Psoas muscle (tissue), 8 donors: ENCODE results near the gene CDH19. TPM values are rescaled to one million over a fixed set of nuclear protein-coding genes. Genes with fewer than 3 reads are reported as not detected.

ENCODE experiments used
- ATAC-seq, 4 donors: fragments of 200-7000 bp; cut with Tn5 transposase; one replicate each; pipeline ENCODE4 v1.9.1; 2020; ENCODE audit warnings: moderate library complexity in 3 of 4, mild to moderate bottlenecking in 2 of 4
- DNase-seq, 2 donors: peaks; one replicate each; pipeline ENCODE4 v3.0.0-alpha.2; 2020
- H3K27ac ChIP-seq: fragments of 200-600 bp; one replicate; pipeline ENCODE4 v1.8.0; 2022
- H3K27me3 ChIP-seq, 3 donors: fragments of 200-600 bp in 1 of 3; one replicate each; pipeline versions ENCODE4 v1.6.1 to v1.8.0; 2013 to 2022; ENCODE audit warnings: low read length in 2 of 3, mild to moderate bottlenecking in 2 of 3, moderate library complexity in 1 of 3; ENCODE audit not compliant: insufficient read depth in 3 of 3
- H3K36me3 ChIP-seq, 2 donors: fragments of 200-600 bp in 1 of 2; one replicate each; pipeline versions ENCODE4 v1.6.1 to v1.8.0; 2013 to 2022; ENCODE audit warnings: low read depth in 1 of 2, mild to moderate bottlenecking in 1 of 2, moderate library complexity in 1 of 2; ENCODE audit not compliant: insufficient read depth in 1 of 2
- H3K4me1 ChIP-seq: fragments of 200-600 bp; one replicate; pipeline ENCODE4 v1.8.0; 2022
- H3K4me3 ChIP-seq: fragments of 200-600 bp; one replicate; pipeline ENCODE4 v1.8.0; 2022; ENCODE audit warnings: mild to moderate bottlenecking
- H3K9me3 ChIP-seq: fragments of 200-600 bp; one replicate; pipeline ENCODE4 v1.8.0; 2022
- WGBS, 3 donors: extraction: QIAGEN DNeasy Blood & Tissue Kit; methylation state at CpG; one replicate each; pipeline versions ENCODE4 v1.1.6 to v1.1.7; 2013; 5-methylcytosine and 5-hydroxymethylcytosine counted together
- intact Hi-C, 2 donors: fragments of 100-400 bp; cut with DNase I; formaldehyde crosslinking; loops; one replicate each; pipeline versions ENCODE4 v1.11.0 to v1.14.2; 2022
- polyA plus RNA-seq, 3 donors: library from polyadenylated mRNA; stranded (reverse); fragments of 200-250 nt; gene quantifications; one replicate each; pipeline ENCODE4 v1.2.3, GENCODE V29; 2013
- total RNA-seq, 4 donors: library from RNA; stranded (reverse); fragmentation: NEBNext Ultra II Directional in 2 of 4; extraction: Animal tissue kit (Norgen Biotek cat#: 25700) in 2 of 4; gene quantifications; one replicate each; pipeline versions ENCODE4 v1.2.1 to v1.2.4, GENCODE V29; 2021 to 2023
- TF ChIP-seq, protein P1 (sequence below): fragments of 200-600 bp; IDR thresholded peaks from one replicate; pipeline ENCODE4 v1.8.0; 2022; ENCODE audit warnings: antibody characterized with exemption
- donor health status: healthy with polysubstance abuse.
- donor health status: DM: no; HTN: no; CAD: no; lungs with moderate emphysema.
- donor health status: Bipolar disorder and iron deficiency.
- donor health status: healthy.
- donor health status: DM: yes; HTN: yes; CAD: no.
- donor health status: DM: no; HTN: no; CAD: no.
- donor health status: DM: no; HTN: no; CAD: no.
- donor health status: DM: yes; HTN: yes; CAD: no.

Gene CDH19
- total and polyA plus RNA-seq, 7 donors = 0.13 to 0.41 (median 0.25) TPM

DNA sequence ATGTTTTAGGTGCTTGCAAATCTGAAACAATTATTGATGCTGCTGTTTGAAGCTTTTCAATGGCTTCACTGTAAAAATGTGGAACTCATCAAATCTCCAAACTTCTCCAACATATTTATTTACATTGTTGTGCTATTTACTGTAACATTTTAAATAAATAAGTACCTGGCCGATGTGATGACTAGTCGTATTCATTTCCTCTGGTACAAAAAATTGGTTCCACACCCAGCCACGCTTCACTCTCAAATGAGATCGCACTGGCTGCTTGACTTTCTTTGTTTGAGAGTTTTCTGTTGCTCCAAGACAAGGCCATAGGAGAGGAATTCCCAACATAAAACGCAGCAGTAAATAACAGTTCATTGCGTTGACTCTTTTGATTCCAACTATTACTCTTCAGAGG, 32.0 kb downstream of the CDH19 start:
- H3K27ac ChIP-seq = no peak overlapping the region
- intact Hi-C loops = no loop called here
- WGBS, 3 donors = 61 to 73% (median 66%) methylated on average over 6 of the region's 6 CpGs
- TF ChIP-seq, protein P1, sequence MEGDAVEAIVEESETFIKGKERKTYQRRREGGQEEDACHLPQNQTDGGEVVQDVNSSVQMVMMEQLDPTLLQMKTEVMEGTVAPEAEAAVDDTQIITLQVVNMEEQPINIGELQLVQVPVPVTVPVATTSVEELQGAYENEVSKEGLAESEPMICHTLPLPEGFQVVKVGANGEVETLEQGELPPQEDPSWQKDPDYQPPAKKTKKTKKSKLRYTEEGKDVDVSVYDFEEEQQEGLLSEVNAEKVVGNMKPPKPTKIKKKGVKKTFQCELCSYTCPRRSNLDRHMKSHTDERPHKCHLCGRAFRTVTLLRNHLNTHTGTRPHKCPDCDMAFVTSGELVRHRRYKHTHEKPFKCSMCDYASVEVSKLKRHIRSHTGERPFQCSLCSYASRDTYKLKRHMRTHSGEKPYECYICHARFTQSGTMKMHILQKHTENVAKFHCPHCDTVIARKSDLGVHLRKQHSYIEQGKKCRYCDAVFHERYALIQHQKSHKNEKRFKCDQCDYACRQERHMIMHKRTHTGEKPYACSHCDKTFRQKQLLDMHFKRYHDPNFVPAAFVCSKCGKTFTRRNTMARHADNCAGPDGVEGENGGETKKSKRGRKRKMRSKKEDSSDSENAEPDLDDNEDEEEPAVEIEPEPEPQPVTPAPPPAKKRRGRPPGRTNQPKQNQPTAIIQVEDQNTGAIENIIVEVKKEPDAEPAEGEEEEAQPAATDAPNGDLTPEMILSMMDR = no peak
- H3K4me3 ChIP-seq = no peak overlapping the region
- H3K4me1 ChIP-seq = no peaks in the 10 kb centered on the region
- no peaks in the 10 kb centered on the region for H3K36me3 ChIP-seq
- H3K9me3 ChIP-seq = no peaks in the 10 kb centered on the region
- H3K27me3 ChIP-seq = no peaks in the 10 kb centered on the region
- ATAC-seq (no peak), DNase-seq (no peak)

DNA sequence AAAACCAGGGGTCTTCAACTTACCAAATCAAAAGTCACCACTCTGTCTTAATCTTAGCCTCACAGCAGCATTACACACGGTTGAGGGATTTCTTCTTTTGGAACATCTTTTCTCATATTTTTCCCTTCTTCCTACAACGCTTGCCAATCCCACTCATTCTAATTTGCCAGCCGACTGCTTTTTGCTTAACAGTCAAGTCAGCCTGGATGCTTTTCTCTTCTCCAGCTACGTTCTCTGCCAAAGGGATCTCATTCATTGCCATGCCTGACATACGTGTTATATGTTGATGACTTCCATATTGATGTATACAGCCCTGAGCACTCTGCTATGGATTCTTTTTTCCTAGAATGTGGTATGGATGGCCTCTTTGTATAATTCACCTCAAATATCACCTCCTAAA, 37.3 kb downstream of the CDH19 start:
- DNase-seq (no peak), ATAC-seq (no peak)
- no peak overlapping the region for H3K4me3 ChIP-seq
- no peaks in the 10 kb centered on the region for H3K9me3 ChIP-seq
- H3K27ac ChIP-seq = no peak overlapping the region
- H3K4me1 ChIP-seq = no peaks in the 10 kb centered on the region
- 51 to 62% (median 52%) methylated on average over 5 of the region's 5 CpGs for WGBS, 3 donors
- H3K27me3 ChIP-seq = no peaks in the 10 kb centered on the region
- TF ChIP-seq, protein P1 = no peak
- intact Hi-C loops = no loop called here
- no peaks in the 10 kb centered on the region for H3K36me3 ChIP-seq

DNA sequence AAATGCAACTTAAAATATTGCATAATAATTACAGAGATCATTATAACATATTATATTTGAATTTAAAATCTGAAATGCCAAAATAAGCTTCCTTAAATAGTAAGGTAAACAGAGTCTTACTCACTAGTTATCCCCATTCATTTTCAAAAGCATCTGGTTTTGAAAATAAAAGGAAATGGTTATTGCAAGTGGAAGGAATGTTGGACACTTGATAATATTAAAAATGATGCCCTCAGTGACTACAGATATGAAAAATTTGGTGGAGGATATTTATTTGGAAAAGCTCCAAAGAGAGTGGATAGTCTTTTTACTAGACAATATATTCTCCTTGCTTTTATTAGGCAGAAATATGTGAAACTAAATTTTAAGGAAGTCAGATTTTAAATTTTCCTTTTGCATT, 39.7 kb downstream of the CDH19 start:
- Histone ChIP-seq H3K27me3 (no peaks in the 10 kb centered on the region), H3K4me3 (no peak overlapping the region), H3K9me3 (no peaks in the 10 kb centered on the region), H3K4me1 (no peaks in the 10 kb centered on the region), H3K36me3 (no peaks in the 10 kb centered on the region), H3K27ac (no peak overlapping the region)
- TF ChIP-seq, protein P1 = no peak
- DNase-seq = no peak
- ATAC-seq = no peak
- intact Hi-C loops = no loop called here

DNA sequence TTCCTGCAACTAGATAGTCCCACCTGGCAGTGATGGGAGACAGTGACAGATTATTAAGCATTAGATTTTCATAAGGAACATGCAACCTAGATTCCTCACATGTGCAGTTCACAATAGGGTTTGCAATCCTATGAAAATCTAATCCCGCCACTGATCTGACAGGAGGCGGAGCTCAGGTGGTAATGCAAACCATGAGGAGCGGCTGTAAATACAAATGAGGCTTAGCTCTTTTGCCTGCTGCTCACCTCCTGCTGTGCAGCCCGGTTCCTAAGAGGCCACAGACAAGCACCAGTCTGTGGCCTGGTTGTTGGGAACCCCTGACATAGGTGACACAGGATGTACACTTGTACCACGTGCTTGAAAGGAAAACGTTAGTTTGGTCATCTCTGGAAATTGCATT, 41.6 kb downstream of the CDH19 start:
- TF ChIP-seq, protein P1 = no peak
- H3K9me3 ChIP-seq = no peaks in the 10 kb centered on the region
- DNase-seq (no peak), ATAC-seq (no peak)
- no peaks in the 10 kb centered on the region for H3K36me3 ChIP-seq
- H3K27me3 ChIP-seq = no peaks in the 10 kb centered on the region
- H3K4me3 ChIP-seq = no peak overlapping the region
- intact Hi-C loops = no loop called here
- H3K4me1 ChIP-seq = no peaks in the 10 kb centered on the region
- WGBS, 3 donors = 73 to 85% (median 81%) methylated on average over 6 of the region's 6 CpGs
- no peak overlapping the region for H3K27ac ChIP-seq

DNA sequence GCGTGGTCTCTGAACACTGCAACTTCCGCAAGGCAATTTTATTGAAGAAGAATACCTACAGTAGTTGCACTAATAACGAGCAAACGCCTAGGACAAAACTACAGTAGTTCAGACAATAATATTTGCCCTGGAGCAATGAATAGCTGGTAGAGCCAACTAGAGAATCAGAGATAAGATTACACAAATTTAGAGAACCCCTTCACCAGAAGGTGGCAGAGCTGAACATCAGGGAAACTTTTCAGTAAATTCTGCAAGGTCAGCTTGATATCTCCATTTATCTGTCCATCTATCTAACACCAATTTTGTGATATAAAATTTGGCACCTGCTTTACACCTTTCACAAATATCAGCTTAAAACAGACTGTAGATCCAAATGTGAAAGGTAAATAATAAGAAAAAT, 43.8 kb downstream of the CDH19 start:
- Histone ChIP-seq H3K4me3 (no peak overlapping the region), H3K36me3 (no peaks in the 10 kb centered on the region), H3K27ac (no peak overlapping the region), H3K27me3 (no peaks in the 10 kb centered on the region), H3K9me3 (no peaks in the 10 kb centered on the region), H3K4me1 (no peaks in the 10 kb centered on the region)
- DNase-seq (no peak), ATAC-seq (no peak)
- 67 to 72% (median 68%) methylated on average over 4 of the region's 4 CpGs for WGBS, 3 donors
- intact Hi-C loops = no loop called here
- TF ChIP-seq, protein P1 = peak; percentile 4
